ENCODE measurements around the gene NIN.

Gene NIN

GRCh38 chr14:50821510-50822464 lies 9.2 kb downstream of the NIN start:
- no peak for TF ChIP-seq REST (IDR thresholded peaks at IDR 0.05; ENCODE audit: insufficient read depth in 1 of 2, low read depth in 2 of 2, low read length in 2 of 2)
- no peak for TF ChIP-seq TAF1 (IDR thresholded peaks at IDR 0.05; ENCODE audit: borderline replicate concordance, insufficient read depth, low read length)
- no peak for TF ChIP-seq POLR2AphosphoS5 (IDR thresholded peaks at IDR 0.05; ENCODE audit: low read depth, low read length)
- TF ChIP-seq FOXP2 (optimal IDR thresholded peaks at IDR 0.05; ENCODE audit: borderline replicate concordance, extremely low read depth, extremely low read length, insufficient read depth) = no peak
- no peak for TF ChIP-seq SIN3A (IDR thresholded peaks at IDR 0.05; ENCODE audit: borderline replicate concordance, insufficient read depth, low read length)

- TF ChIP-seq FOXP2 (optimal IDR thresholded peaks at IDR 0.05; ENCODE audit: borderline replicate concordance, extremely low read depth, extremely low read length, insufficient read depth) (no peak), REST (IDR thresholded peaks at IDR 0.05; ENCODE audit: insufficient read depth in 1 of 2, low read depth in 2 of 2, low read length in 2 of 2) (no peak), TAF1 (IDR thresholded peaks at IDR 0.05; ENCODE audit: borderline replicate concordance, insufficient read depth, low read length) (no peak), SIN3A (IDR thresholded peaks at IDR 0.05; ENCODE audit: borderline replicate concordance, insufficient read depth, low read length) (no peak), POLR2AphosphoS5 (IDR thresholded peaks at IDR 0.05; ENCODE audit: low read depth, low read length) (no peak)
Measured at GRCh38 chr14:50820786-50821509, 10.0 kb downstream of the NIN start.

- TF ChIP-seq FOXP2 (optimal IDR thresholded peaks at IDR 0.05; ENCODE audit: borderline replicate concordance, extremely low read depth, extremely low read length, insufficient read depth) (no peak), TAF1 (IDR thresholded peaks at IDR 0.05; ENCODE audit: borderline replicate concordance, insufficient read depth, low read length) (no peak), POLR2AphosphoS5 (IDR thresholded peaks at IDR 0.05; ENCODE audit: low read depth, low read length) (no peak), REST (IDR thresholded peaks at IDR 0.05; ENCODE audit: insufficient read depth in 1 of 2, low read depth in 2 of 2, low read length in 2 of 2) (no peak), SIN3A (IDR thresholded peaks at IDR 0.05; ENCODE audit: borderline replicate concordance, insufficient read depth, low read length) (no peak)
Measured at GRCh38 chr14:50816395-50817047, 14.4 kb downstream of the NIN start.

- TF ChIP-seq SIN3A (IDR thresholded peaks at IDR 0.05; ENCODE audit: borderline replicate concordance, insufficient read depth, low read length) = no peak
- TF ChIP-seq REST (IDR thresholded peaks at IDR 0.05; ENCODE audit: insufficient read depth in 1 of 2, low read depth in 2 of 2, low read length in 2 of 2) = no peak
- TF ChIP-seq TAF1 (IDR thresholded peaks at IDR 0.05; ENCODE audit: borderline replicate concordance, insufficient read depth, low read length) = no peak
- no peak for TF ChIP-seq FOXP2 (optimal IDR thresholded peaks at IDR 0.05; ENCODE audit: borderline replicate concordance, extremely low read depth, extremely low read length, insufficient read depth)
- TF ChIP-seq POLR2AphosphoS5 (IDR thresholded peaks at IDR 0.05; ENCODE audit: low read depth, low read length) = no peak
Measured at GRCh38 chr14:50814161-50814560, 16.8 kb downstream of the NIN start.

All from PFSK-1 (cell line).